ENCODE results near the gene APRT.
"Not testable (repeated sequence)": the region's sequence is repeated elsewhere in the genome, so short reads cannot be mapped to it uniquely, and the experiment has no call there.

APRT gene

GRCh38 chr16:88788749-88789148 lies 23.0 kb downstream of the APRT start:
- DNase-seq (ENCODE audit: low read depth in 2 of 2), result not testable (repeated sequence)

- DNase-seq (ENCODE audit: low read depth in 2 of 2), result no peak
Observed at GRCh38 chr16:88787579-88788314, 24.0 kb downstream of the APRT start.

DNA sequence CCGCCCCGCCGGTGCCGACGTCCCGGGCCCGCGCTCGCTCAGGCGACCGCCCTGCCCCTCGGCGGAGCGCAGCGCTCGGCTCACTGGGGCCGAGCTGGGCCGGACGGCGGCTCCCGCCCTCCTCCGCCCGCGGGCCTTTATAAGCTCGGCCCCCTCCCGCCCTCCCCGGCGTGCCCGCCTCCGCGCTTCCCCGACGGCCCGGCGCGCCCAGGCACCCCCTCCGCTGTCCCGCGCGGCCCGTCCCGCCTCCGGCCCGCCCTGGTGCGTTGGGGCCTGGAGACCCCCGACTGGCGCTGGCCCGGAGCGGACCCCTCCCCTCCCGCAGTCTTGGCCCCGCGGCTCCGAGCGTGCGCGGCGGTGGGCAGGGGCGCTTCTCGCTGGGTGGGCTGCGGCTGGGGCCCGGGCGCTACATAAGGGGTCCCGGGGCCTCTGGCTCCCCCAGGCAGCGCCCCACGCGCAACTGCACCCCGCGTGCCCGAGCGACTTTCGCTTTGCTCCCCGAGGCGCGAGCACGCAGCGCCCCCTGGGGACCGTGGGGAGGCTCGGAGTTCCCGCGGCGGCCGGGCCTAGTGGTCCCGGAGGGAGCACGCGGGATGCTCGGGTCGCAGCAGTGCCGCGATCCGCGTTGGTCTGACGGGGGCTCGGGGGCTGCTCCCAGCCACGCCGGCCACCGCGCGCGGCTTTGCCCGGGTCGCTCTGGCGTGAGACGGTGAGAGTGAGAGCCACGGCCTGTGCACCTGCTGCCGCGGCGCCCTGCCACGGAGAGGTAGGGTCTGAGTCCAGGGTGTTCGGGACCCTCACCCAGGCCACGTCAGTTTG lies 26.4 kb downstream of the APRT start, which contains the start of gene PIEZO1:
Gene PIEZO1 (minus strand): TSS at position 115 of the 819 bp plus-strand sequence. CDS start 256 bp downstream, outside the sequence.
- DNase-seq (ENCODE audit: low read depth in 2 of 2), result peak; percentile 69 to 72

GRCh38 chr16:88784856-88785105 lies 26.9 kb downstream of the APRT start:
- DNase-seq (ENCODE audit: low read depth in 2 of 2), result no peak

GRCh38 chr16:88784074-88784855 lies 27.5 kb downstream of the APRT start:
- no peak for DNase-seq (ENCODE audit: low read depth in 2 of 2)

- no peak for DNase-seq (ENCODE audit: low read depth in 2 of 2)
Observed at GRCh38 chr16:88783391-88784073, 28.2 kb downstream of the APRT start.

GRCh38 chr16:88782454-88783390 lies 29.0 kb downstream of the APRT start:
- peak in 1 of 2 donors; percentile 56 for DNase-seq (ENCODE audit: low read depth in 2 of 2)

GRCh38 chr16:88781140-88782077 lies 30.3 kb downstream of the APRT start:
- DNase-seq (ENCODE audit: low read depth in 2 of 2), result peak in 1 of 2 donors; percentile 63

GRCh38 chr16:88780142-88781062 lies 31.3 kb downstream of the APRT start:
- DNase-seq (ENCODE audit: low read depth in 2 of 2), result no peak

- no peak for DNase-seq (ENCODE audit: low read depth in 2 of 2)
Observed at GRCh38 chr16:88779406-88780141, 32.2 kb downstream of the APRT start.

GRCh38 chr16:88778541-88779065 lies 33.1 kb downstream of the APRT start:
- DNase-seq (ENCODE audit: low read depth in 2 of 2), result no peak

DNA sequence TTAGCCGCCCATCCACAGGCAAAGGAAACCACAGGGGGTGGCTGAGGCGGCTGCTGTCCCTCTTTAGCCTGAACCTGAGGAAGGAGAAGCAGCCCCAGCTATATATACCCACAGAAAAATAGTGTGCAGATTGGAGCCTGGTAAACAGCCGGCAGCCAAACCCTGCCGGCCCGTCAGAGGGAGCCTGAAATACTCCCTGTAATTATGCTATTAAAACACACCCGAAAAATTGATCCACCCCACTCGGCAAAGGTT lies 33.5 kb downstream of the APRT start:
- DNase-seq (ENCODE audit: low read depth in 2 of 2), result no peak

DNA sequence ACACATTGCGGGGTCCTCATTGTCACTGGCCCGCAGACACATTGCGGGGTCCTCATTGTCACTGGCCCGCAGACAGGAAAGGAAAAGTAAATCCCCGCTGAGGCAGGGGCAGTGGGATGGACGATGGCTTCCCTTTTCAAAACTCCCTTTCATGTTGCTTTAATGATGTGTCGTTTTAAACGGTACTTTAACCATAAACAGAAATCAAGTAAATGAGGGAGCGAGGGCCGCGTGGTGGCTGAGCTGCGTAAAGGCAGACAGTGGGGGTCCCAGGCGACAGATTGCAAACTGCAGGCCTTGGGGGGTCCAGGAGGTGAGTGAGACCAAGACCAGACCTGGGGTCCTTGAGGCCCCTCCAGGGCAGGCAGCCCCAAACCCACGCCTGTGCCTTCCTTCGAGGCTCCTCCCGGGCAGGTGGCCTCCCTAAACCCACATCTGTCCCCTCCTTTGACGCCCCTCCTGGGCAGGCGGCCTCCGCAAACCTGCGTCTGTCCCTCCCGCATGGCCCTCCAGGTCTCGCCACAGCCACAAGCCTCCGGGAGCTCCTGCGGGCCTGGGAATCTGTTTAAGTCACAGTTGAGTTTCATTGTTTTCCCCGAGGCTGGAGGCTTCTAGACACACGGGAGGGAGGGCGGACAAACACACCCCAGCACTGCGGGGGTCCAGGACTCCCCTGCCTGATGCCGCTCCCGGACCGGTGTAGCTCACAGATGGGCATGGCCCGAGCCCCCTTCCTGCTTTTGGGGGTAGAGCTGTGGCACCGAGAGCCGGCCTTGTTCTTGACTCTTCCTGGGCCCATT lies 34.1 kb downstream of the APRT start:
- no peak for DNase-seq (ENCODE audit: low read depth in 2 of 2)

DNA sequence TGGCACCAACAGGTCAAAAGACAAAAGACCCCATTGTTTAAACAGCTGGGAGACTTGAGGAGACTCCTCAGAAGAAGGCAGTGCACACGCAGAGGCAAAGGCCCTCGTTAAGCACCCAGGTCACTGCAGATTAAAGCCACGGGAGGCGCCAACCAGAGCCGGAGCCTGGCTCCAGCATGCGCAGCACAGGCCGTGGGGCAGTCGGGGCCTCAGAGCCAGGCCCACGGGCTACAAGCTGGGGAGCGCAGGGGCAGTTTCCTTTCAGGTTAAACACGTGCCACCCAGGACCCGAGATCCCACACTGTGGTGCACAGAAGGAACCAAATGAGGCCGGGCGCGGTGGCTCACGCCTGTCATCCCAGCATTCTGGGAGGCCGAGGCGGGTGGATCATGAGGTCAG lies 35.9 kb downstream of the APRT start:
- no peak for DNase-seq (ENCODE audit: low read depth in 2 of 2)

- DNase-seq (ENCODE audit: low read depth in 2 of 2), result no peak
Observed at GRCh38 chr16:88774544-88775393, 37.0 kb downstream of the APRT start.

DNA sequence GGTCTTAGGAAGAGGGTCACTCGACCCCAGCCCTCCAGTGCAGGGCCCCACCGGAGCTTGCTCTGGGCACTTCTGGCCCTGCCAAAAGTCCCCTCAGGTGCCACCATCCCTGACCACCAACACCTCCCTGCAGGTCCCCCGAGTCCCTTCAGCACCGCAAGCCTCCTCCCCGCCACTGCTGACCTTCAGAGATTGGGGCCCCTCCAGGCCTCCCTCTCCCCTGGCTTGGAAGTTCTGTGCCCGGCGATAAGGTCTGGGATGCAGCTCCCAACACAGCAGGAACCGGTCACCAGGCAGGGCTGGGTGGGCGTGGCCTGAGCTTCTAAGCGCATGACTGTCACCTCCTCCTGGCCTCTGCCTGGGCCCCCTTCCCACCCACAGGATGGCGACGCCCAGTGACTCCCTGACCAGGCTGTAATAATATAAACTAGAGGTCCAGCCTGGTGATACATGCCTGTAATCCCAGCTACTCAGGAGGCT lies 37.9 kb downstream of the APRT start:
- no peak for DNase-seq (ENCODE audit: low read depth in 2 of 2)

Data from stimulated activated CD8-positive, alpha-beta memory T cell treated with anti-CD3 and anti-CD28 coated beads, Interleukin-15, amount 100 ng/mL, for 4 hours (primary cell).